LHCN-M2 (cell line): ENCODE measurements around the gene CSF3R. TPM values are rescaled to one million over a fixed set of nuclear protein-coding genes. Genes with fewer than 3 reads are reported as not detected.

Source experiments
- DNase-seq: peaks from one replicate; pipeline ENCODE4 v3.0.0-alpha.2; 2012; ENCODE audit warnings: low read depth
- total RNA-seq: library from RNA; depleted of rRNA; stranded (reverse); fragments of >200 nt; gene quantifications from 2 replicates; pipeline ENCODE4 v1.2.3, GENCODE V29; 2014; rRNA removed

Gene CSF3R
- total RNA-seq, 1 experiment from 2014 or later, result not detected

GRCh38 chr1:36420836-36421317, 61.8 kb downstream of the CSF3R start:
- peak; percentile 72 for DNase-seq

DNA sequence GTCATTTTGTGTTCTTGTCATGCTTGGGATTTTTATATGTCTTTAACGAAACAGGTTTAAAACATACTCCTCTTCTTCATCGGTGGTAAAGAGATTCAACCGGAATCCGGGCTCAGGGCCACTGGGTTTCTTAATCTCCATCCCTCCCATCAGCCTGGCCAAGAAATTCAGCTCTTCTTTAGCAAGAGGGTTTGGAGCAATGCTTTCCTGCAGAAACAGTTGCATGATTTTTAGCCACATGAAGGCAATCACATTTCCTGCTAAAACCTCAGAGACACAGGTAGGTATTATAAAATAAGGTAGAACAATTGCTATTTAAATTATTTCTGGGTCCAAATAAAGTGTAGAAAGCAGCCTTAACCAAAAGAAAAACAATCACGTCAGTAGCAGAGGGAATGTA, 62.3 kb downstream of the CSF3R start:
- DNase-seq, result no peak

DNA sequence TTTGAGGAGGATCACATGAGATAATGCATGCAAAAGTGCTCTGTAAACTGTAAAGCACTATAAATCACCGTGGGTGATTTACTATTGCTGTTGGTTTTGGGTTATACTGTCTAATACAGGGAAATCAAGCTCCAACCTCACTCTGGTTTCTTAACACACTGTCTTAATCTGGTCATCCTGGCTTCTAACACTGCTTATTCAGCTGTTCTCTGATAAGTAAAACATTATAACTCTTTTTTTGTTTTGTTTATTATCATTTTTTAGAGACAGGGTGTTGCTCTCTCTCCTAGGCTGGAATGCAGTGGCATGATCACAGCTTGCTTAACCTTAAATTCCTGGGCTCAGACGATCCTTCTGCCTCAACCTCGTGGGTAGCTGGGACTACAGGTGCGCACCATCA, 63.1 kb downstream of the CSF3R start:
- DNase-seq, result peak; percentile 40

DNA sequence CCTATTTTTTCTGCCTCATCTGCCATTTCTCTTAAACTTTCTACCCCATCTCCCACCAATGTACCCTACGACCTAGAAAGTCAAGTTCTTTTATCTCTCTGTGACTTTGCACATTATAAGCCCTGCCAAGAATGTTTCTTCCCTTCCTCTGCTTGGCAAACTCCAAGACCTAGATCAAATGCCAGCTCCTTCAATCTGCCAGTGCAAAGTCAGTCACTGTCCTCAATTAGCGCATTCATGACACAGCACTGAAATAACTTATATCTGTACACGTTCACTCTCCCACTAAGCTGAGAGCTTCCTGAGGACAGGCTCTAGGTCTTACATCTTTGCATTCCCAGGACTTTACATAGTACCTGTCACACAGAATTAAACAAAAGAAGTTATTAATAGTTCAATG, 63.6 kb downstream of the CSF3R start:
- no peak for DNase-seq

DNA sequence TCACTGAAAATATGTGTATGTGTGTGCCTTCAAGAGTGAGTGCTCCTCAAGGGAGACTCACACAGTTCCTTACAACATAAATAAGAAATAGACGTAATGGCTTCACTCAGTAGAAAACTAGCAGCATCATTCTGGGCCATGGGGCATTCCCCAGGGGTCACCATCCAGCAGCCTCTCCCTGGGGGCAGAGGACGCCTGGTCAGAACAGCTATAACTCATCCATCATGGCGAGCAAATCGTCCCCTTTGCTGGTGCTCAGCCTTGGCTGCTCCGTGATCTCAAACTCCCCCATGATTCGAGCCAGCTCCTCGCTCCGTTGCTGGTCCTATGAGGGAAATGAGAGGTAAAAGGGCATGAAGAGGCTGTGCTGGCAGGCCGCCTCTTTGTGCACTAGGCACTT, 64.8 kb downstream of the CSF3R start:
- DNase-seq, result no peak

Other genes with a start within 250 kb of the CSF3R start
- 2.6 and 3.3 TPM in 2 replicates for gene SH3D21, start 176.5 kb downstream of the CSF3R start, total RNA-seq
- gene EVA1B, start 159.3 kb downstream of the CSF3R start, total RNA-seq, result 72.8 and 88.1 TPM in 2 replicates
- gene STK40, start 97.0 kb downstream of the CSF3R start, total RNA-seq, result 13.7 and 16.2 TPM in 2 replicates
- 7.3 and 11.6 TPM in 2 replicates for gene LSM10, start 85.0 kb downstream of the CSF3R start, total RNA-seq
- 4.5 and 7.1 TPM in 2 replicates for gene OSCP1, start 32.5 kb downstream of the CSF3R start, total RNA-seq
- gene MRPS15, start 18.5 kb downstream of the CSF3R start, total RNA-seq, result 78.9 and 80.3 TPM in 2 replicates